ENCODE data around the gene PF4V1.
A peak's percentile ranks its signal among the peaks of the same experiment; 100 is the strongest.
"Not testable (repeated sequence)": the region's sequence is repeated elsewhere in the genome, so short reads cannot be mapped to it uniquely, and the experiment has no call there.

Gene PF4V1

DNA sequence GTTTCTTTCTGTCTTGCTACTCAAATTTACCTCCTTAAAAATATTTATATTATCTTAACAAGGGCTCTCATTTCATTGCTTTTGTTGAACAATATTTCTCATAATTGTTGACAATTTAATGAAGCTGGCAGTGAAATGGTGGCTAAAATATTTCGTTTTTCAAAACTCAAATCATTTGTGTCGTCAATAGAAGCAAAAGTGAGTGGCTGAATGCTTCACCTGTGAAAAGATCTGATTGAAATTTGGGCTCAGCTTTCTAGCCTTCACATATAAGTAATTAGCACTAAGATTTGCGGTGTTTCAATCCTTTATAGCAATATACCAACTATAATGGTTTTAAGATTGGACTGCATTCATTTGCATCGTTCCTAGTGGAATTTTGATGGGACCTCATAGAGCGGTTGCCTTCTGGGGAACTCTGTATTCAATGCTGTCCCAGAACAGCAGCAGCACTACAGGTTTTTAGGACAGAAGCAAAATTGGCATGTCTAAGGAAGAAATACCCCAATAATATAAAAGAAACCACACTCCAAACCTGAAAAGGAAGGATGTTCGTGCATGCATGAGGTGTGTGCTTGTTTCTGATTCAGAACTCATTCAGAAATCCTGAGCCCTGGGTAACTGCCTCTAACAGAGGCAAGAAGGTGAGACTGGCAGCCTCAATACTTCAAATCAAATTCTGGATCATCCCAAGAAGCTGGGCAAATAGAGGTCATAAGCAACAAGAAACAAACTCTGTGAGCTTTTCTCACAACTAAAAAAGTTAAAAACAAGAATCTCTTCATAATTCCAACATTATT lies 18.6 kb downstream of the PF4V1 start:
- no peak for DNase-seq

DNA sequence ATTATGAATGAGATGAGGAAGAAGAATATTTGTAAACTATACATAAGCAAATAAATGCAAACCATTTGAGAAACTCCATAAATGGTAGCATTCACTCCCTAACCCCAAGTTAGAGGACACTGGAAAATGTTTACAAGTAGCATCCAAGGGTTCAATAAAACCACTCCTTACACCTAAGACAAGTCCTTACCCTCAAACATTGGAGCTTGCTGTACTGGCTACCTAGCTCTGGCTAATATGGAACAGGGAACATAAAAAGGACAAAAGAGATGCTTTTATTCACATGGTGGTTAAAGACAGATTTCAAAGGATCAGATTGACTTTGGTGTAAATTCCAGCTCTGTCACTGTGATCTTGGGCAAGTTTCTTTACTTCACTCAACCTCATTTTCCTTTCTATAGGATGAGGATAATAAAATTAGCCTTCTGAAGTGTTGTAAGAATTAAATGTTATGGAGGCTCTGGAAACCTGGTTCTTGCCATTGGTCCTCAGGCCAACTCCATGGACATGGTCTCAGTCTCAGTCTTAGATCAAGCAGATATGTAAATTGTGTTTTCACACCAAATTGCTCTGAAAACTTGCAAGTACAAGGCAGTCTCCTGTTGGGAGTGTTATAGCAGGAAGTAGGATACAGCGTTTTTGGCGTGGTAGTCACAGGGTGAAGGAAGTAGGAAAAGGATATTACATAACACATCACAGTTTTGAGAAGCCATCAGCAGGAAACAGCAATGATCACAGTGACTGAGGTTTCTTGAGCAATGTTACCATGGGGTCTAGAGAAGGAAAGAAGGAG lies 19.4 kb downstream of the PF4V1 start:
- peak; percentile 93 for DNase-seq

DNA sequence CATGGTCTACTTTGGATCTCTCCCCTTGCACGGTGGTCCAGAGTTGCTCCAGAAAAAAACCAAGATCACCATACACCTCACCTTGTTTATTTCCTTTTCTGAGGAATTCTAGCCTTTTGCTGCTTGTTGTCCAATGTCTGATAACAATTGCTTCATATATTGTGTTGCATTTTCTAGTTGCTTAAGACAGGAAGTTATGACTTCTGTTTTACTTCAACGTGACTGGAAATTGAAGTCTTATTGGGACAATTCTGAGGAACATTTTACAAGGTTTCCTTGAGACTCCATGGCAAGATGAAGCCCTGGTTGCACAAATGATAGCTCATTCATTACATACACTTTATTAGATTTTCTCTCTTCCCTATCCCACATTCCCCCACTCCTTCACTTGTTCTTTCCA lies 21.3 kb downstream of the PF4V1 start:
- no peak for DNase-seq

DNA sequence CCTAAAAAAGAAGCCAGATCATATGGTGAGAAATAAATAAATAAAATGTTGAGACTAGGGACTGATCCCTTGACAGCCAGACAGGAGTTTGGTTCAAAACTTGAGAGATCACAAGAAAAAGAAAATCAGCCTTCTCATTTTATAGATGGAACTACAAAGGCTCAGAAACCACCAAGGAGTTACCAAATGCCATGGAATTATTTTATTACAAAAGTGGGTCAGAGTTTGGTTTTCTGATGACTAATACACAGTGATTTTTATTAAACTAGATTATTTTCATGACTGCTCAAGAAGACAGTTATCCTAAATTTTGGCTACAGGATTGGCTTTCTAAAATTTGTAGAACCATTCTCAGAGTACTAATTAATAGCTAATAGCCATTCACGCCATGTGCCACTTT lies 22.3 kb downstream of the PF4V1 start:
- no peak for DNase-seq

DNA sequence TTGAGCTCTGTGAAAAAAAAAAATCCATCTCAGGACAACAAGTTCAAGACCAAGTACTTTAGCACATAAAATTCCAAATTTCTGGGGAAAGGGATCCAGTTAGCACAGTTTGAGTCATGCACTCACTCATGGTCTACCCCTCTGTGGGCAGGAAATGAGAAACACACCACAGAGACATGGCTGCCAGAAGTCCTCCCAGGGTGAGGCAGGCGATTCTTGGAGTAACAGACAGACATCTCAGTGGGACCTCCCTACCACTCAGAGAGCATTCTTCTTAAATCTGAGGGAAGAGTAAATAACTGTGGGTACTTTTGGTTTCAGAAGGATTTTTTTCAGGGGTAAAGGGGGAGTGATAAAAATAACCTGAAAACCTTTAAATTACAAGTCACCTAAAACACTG lies 30.2 kb downstream of the PF4V1 start:
- peak; percentile 38 to 50 for DNase-seq

DNA sequence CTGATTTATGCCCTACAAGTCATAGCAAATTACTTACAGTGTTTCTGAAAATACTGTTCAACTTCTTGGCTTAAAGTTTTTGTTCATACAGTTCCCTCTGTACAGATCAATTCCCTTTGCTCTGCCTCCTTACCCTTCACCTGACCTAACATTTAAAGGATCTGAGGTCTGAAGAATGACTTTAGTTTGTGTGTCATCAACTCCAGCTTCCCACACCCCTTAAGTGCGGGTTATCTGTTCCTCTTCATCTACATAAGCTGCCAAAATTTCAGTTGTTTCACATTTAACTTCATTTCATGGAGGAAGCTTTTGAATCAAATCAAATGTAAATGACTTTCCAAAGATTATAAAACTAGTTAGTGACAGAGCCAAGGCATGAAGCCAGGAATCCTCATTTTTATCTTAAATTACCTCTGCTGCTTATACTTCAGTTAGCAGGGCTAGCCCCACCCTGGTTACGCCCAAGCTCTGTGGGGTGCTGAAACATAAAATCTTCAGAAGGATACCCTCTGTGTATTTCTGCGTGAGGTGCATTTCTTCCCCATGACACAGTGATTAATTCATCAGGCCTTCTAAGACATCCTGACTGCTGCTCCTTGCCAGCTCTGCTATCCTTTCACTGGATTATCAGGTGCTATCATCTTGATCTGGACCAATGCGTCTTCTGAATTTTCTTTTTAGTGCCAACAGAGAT lies 32.6 kb downstream of the PF4V1 start:
- no peak for DNase-seq

DNA sequence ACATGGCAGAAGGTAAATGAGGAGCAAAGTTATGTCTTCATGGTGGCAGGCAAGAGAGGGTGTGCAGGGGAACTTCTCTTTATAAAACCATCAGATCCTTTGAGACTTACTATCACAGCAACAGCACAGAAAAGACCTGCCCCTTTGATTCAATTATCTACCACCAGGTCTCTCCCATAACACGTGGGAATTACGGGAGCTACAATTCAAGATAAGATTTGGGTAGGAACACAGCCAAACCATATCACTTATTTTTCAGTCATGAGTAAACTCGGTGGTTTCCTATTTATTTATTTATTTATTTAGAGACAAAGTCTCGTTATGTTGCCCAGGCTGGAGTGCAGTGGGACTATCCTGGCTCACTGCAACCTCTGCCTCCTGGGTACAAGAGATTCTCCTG lies 38.2 kb downstream of the PF4V1 start:
- DNase-seq, result no peak

DNA sequence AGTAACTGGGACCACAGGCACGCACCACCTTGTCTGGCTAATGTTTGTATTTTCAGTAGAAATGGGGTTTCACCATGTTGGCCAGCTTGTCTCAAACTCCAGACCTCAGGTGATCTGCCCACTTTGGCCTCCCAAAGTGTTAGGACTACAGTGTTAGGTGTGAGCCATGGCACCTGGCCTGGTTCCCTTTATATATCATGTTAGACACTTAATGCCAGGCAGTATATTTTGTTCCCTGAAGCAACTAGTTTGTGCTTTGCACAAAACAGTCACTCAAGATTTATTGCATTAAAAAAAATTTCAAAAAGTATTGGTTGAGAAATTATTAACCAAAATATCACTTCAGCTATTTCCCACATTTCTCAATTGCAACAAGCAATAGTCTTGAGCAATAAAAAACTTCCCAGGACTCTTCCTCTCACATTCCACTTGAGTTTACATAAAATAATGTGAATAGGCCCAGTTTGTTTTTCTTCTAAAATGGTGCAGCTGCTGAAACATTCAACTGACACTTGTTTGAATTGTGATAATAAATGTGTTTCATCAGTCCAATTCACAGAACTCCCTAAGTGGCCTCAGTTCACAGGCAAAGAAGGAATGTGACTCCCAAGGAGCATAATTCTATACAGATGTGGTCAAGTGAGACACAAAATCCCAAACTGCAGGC lies 38.8 kb downstream of the PF4V1 start:
- no peak for DNase-seq

DNA sequence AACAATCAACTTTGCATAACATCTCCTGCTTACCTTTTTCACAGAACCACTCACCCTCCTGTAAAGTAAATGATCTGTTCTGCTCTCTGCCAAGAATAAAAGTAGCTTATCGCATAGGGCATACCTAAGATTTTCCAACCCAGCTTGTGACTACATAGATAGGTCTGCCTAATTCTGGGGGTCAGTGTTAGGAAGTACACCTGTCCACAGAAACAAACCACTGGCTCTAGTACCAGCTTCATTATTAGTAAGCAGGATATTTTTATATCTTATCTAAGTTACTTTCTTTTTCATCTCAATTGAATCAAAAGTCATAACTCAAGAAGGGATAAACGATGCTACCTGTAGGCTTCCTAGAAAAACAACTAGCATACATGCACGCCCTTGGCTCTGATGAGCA lies 39.9 kb downstream of the PF4V1 start:
- no peak for DNase-seq

DNA sequence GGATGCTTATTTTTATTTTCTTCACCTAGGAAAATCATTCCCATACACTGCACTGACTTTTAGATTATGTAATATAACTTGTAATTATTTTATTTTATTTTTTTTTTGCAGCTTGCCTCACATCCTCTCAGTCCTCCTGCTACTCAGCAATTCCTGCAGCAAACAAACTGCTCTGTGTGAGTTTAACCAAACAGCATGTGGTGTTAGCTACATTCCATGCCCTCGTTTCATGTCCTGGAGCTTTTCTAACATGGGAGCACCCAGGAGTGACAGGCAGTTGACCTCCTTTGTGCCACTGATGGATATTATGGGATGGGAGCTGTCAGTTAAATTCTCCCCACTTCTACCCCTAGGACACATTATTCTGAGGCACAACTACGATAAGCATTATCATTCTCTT lies 40.9 kb downstream of the PF4V1 start:
- no peak for DNase-seq

DNA sequence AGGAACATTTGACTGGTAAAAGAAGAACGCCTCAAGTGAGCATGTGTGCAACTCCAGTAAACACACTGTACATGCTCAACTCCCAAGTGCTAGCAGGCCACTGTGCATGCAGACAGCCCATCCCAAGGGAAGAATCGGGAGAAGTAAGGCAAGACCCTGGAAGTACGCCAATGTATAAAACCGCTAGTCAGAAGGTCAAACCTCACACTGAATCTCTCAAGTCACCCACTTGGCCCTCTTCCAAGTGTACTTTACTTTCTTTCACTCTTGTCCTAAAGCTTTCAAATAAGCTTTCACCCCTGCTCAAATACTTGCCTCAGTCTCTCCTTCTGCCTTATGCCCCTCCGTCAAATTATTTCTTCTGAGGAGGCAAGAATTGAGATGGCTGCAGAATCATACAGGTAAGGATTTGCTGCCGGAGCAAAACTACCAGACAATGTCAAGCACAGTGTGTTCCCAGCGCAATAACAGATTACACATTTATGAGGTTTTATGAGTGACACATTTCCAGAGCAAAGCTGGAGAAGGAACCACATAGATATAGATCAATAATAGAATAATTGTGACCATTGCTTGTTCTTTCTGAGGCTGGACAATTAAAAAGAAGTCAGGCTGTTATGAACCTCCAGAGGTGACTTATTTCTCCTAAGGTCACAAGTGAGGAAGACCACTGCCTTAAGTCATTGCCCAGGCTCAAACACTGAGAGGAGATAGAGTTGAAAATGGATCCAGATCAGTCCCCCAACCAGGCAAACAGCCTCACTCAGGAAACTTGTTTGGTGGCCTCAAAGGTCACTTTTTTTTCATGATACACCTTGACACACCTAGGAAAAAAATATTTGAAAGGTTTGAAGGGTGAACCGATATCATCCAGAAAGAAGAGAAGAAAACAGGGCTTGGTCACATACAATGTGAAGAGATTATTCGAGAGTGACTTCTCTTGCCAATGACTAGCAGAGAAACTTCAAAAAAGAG lies 42.4 kb downstream of the PF4V1 start:
- DNase-seq, result no peak

DNA sequence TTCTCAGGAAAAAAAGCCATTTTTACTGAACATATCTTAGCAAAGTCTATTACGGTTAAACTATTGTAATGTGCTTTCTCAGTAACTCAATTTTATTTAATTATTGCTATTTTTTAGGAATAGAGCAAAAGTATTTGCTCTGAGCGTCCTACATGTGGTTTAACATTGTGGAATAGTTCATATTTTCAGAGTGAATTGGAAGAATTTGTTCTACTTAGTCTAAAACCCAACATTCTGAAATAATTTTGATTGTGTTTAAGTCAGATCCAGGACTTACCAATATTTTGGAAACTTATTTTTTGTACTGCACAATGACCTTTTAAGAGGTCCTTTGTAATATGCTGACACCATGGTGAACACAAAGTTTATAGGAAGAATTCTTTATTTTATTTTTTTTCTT lies 43.3 kb downstream of the PF4V1 start:
- DNase-seq, result no peak

DNA sequence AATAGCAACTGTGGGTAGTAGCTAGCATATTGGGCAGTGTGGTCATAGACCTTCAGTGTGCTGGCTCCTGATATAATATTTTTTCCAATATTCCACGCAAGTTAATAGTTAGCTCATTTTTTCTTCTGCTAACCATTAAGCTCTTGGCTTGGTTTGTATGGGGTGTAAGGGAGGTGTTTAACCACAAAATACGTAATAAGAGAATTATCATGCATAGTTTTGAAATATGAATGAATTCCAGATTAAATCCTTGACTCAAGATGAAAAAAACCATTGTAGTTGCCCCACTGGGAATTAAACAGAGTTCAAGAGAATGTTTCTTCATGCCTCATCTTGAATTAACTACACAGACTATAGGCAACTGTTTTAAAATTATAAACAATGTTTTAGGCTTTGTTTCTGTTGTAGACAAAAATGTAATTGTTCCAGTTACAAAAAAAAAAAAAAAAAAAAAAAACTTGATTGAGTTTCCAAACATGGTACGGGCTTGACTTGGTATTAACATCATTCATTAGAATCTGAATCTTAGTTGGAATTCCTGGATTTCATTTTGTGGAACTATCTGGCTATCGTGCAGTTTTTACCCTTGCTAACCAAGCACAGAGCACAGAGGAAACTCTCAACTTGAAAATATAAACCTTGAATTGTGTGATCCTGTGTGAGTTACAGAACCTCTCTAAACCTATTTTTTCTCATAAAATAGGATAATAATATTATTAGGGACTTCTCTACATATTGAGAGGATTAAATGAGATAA lies 44.5 kb downstream of the PF4V1 start:
- no peak for DNase-seq

DNA sequence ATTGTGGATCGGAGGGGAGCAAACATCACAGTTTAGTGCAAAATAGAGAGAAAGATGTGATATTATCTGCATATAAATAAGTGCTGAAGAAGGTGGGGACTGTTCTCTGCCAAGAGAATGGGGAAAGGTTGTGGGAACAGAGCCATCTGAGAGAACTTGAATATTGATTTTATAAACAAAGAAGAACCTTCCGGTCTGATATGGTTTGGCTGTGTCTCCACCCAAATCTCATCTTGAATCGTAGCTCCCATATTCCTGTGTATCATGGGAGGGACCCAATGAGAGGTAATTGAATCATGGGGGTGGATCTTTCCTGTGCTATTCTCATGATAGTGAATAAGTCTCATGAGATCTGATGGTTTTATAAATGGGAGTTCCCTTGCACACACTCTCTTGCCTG lies 46.2 kb downstream of the PF4V1 start:
- not testable (repeated sequence) for DNase-seq

DNA sequence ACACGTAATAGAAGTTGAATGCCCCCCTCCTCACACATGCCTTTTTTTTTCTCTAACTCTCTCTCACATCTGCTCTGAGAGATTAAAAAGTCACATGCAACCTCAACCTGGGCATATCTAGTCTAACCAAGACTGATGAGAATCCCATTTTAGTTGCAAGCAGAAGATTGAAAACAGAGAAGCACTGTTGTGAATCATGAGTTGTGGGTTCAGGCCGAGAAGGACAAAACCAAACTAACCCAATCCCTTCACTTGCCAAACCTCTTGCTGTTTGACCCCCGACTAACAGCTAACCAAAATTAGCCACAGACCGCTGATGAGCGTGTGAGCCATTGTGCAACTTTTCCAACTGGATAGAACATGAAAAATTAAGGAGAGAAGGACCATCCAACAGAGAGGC lies 47.9 kb downstream of the PF4V1 start:
- DNase-seq, result no peak

DNA sequence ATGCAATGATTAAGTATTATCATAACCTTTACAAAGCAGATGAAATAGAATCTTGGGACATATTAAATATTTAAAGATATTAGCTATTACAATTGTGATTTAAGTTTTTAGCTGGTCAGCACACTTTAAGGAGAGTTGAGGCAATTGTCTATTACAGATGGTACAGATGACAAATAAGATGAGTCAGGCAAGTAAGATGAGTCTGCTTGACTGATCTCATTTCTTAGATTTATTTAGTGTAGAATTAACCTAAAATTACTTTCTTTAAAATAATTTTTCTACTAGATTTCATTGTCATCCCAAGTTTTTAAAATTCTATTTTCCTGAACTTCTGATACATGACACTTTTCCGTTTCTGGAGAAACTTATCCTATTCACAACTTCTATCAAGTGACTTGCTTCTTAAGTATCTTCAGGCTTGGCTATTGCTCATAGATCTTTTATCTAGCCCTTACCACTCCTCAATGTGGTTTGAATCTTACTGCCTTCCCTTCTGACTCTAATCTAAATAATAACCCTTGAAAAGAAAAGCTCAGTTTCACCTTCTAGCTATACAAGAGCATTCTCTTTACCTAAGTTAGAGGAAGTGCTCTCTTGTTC lies 49.0 kb downstream of the PF4V1 start:
- no peak for DNase-seq

DNA sequence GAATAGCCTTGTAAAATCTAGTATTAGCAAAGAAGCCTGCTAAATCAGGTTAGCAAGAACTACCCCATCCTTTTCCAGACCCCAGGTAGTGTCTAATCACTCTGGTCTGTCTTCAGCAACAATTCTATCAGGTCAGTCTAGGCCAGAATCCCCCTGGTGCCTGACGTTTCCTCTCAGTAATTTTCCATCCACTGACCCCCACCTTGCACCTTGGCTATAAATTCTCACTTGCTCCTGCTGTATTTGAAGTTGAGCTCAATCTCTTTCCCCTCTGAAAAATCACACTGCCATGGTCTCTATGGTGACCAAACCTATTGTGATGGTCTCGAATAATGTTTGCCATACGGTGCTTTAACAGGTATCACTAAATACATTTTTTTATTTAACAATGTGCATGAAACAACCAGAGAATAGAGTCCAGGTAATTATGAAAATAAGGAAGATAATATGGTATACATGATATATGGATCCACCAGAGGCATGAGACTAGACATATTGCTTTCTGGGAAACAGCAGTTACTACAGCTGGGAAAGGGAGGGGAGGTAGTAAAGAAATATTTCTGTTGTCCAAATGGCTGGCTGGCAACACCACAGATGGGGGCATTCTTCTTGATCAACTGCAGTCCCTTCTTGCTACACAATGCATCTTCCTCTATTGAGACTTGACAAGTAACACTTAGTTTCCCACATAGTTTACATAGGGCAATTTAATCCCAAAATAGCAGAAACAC lies 49.9 kb downstream of the PF4V1 start:
- DNase-seq, result no peak

Measured in Kasumi-1 (cell line).